GM12878 (cell line): ENCODE measurements around the gene FNDC3B. TPM values are rescaled to one million over a fixed set of nuclear protein-coding genes. Genes with fewer than 3 reads are reported as not detected.

Source experiments
- BACH1 ChIP-seq: fragments of 450-650 bp; IDR thresholded peaks from 2 replicates; pipeline ENCODE4 v1.6.1; 2017; ENCODE audit warnings: mild to moderate bottlenecking, borderline replicate concordance
- CEBPZ ChIP-seq: fragments of 150-350 bp; IDR thresholded peaks from 2 replicates; pipeline ENCODE4 v1.6.1; 2016; ENCODE audit warnings: low read depth, low read length
- CHD1 ChIP-seq: IDR thresholded peaks from 2 replicates; pipeline ENCODE4 v1.6.1; 2012; ENCODE audit warnings: low read depth, low read length, improper control_type of control experiment
- CHD4 ChIP-seq: fragments of 200-600 bp; sonication (generic); IDR thresholded peaks from 2 replicates; pipeline ENCODE4 v1.6.1; 2016; ENCODE audit warnings: mild to moderate bottlenecking
- EP300 ChIP-seq, 2 experiments: fragments of 150-350 bp in 1 of 2; IDR thresholded peaks; 2 replicates each; pipeline ENCODE4 v1.6.1; 2011 to 2012; ENCODE audit warnings: low read depth in 2 of 2, low read length in 2 of 2, borderline replicate concordance in 1 of 2, improper control_type of control experiment in 1 of 2, inconsistent platforms in 1 of 2; ENCODE audit not compliant: control insufficient read depth in 1 of 2
- HDAC2 ChIP-seq: fragments of 200-600 bp; sonication (generic); IDR thresholded peaks from 2 replicates; pipeline ENCODE4 v1.6.1; 2017
- HDAC6 ChIP-seq: fragments of 200-600 bp; sonication (generic); IDR thresholded peaks from one replicate; pipeline ENCODE4 v1.8.0; 2017; ENCODE audit warnings: antibody characterized with exemption; ENCODE audit not compliant: unreplicated experiment
- MEF2A ChIP-seq: IDR thresholded peaks from 2 replicates; pipeline ENCODE4 v1.6.1; 2011; ENCODE audit warnings: low read depth, mild to moderate bottlenecking, low read length, moderate library complexity; ENCODE audit not compliant: insufficient read depth
- MYB ChIP-seq: fragments of 150-350 bp; IDR thresholded peaks from 2 replicates; pipeline ENCODE4 v1.6.1; 2014; ENCODE audit warnings: mild to moderate bottlenecking, low read depth, low read length, borderline replicate concordance
- NFYA ChIP-seq: IDR thresholded peaks from 2 replicates; pipeline ENCODE4 v1.6.1; 2011; ENCODE audit warnings: low read depth, mild to moderate bottlenecking, low read length, improper control_type of control experiment, borderline replicate concordance
- RB1 ChIP-seq: fragments of 450-650 bp; formaldehyde crosslinking; IDR thresholded peaks from 2 replicates; pipeline ENCODE4 v1.6.1; 2017; ENCODE audit warnings: mild to moderate bottlenecking, borderline replicate concordance
- REST ChIP-seq: IDR thresholded peaks from 2 replicates; pipeline ENCODE4 v1.6.1; 2012; ENCODE audit warnings: mild to moderate bottlenecking, low read depth, low read length
- SMC3 ChIP-seq: IDR thresholded peaks from 2 replicates; pipeline ENCODE4 v1.6.1; 2011; ENCODE audit warnings: low read length, improper control_type of control experiment, borderline replicate concordance
- SREBF1 ChIP-seq: IDR thresholded peaks from 2 replicates; pipeline ENCODE4 v1.6.1; 2012; ENCODE audit warnings: mild to moderate bottlenecking, low read length
- STAT1 ChIP-seq: fragments of 450-650 bp; conservative IDR thresholded peaks from 2 replicates; pipeline ENCODE4 v1.6.1; 2014; ENCODE audit warnings: antibody characterized with exemption, mild to moderate bottlenecking
- SUPT20H ChIP-seq: IDR thresholded peaks from 2 replicates; pipeline ENCODE4 v1.6.1; 2011; ENCODE audit warnings: low read depth, mild to moderate bottlenecking, low read length, moderate library complexity, borderline replicate concordance; ENCODE audit not compliant: control insufficient read depth
- TCF3 ChIP-seq: IDR thresholded peaks from 2 replicates; pipeline ENCODE4 v1.6.1; 2012; ENCODE audit warnings: low read depth, mild to moderate bottlenecking, low read length, borderline replicate concordance; ENCODE audit not compliant: insufficient read depth
- ZZZ3 ChIP-seq: IDR thresholded peaks from 2 replicates; pipeline ENCODE4 v1.6.1; 2011; ENCODE audit warnings: low read depth; ENCODE audit not compliant: control insufficient read depth, insufficient read length
- polyA plus RNA-seq, 11 experiments: library from polyadenylated mRNA; depleted of rRNA in 4 of 11; unstranded in 6 of 11; stranded (reverse) in 5 of 11; fragments of >200 nt; fragmentation: Nextera tagmentation in 4 of 11; fragmentation: Illumina TruSeq in 1 of 11; extraction: Ambion mirVana in 4 of 11; extraction: Trizol in 1 of 11; gene quantifications; 1 replicate in 1 of 11; 2 replicates in 10 of 11; pipeline versions ENCODE4 v1.2.1 to v1.2.3, GENCODE V29; 2011 to 2016; ENCODE audit warnings: inconsistent platforms in 2 of 11, missing spikeins in 2 of 11, low read depth in 1 of 11
- total RNA-seq, 4 experiments: library from RNA; depleted of rRNA in 3 of 4; stranded (reverse); fragments of >200 nt in 3 of 4; fragmentation: Illumina TruSeq in 1 of 4; extraction: Trizol in 1 of 4; gene quantifications; 2 replicates each; pipeline versions ENCODE4 v1.2.1 to v1.2.3, GENCODE V29; 2013 to 2021
- TF ChIP-seq, protein P1 (sequence below): fragments of 450-650 bp; IDR thresholded peaks from 2 replicates; pipeline ENCODE4 v1.6.1; 2017; ENCODE audit warnings: mild to moderate bottlenecking, low read depth, inconsistent platforms; ENCODE audit not compliant: poor library complexity, severe bottlenecking

FNDC3B gene
- total and polyA plus RNA-seq, 10 of the 15 experiments (the other 5 are each of a cell fraction or from before 2014, with no cell fraction given), result 7.9 to 35.0 (median 18.5) TPM

GRCh38 chr3:172101107-172101506 is 61.7 kb downstream of the FNDC3B start (continued):
- TF ChIP-seq BACH1 (no peak), HDAC6 (no peak), MEF2A (peak; percentile 90), STAT1 (no peak), RB1 (no peak), HDAC2 (no peak), EP300 (IDR thresholded peaks at IDR 0.05; ENCODE audit: borderline replicate concordance in 1 of 2, control insufficient read depth in 1 of 2, low read depth in 2 of 2, low read length in 2 of 2) (peak; percentile 48 to 74; a peak in 3 of 4 replicates), REST (no peak), ZZZ3 (no peak), SUPT20H (no peak), CEBPZ (no peak), CHD4 (no peak), MYB (no peak), CHD1 (no peak), SREBF1 (no peak), SMC3 (no peak), TCF3 (peak; percentile 93; the same call in 1 of the 2 replicates), NFYA (no peak)
- TF ChIP-seq, protein P1, sequence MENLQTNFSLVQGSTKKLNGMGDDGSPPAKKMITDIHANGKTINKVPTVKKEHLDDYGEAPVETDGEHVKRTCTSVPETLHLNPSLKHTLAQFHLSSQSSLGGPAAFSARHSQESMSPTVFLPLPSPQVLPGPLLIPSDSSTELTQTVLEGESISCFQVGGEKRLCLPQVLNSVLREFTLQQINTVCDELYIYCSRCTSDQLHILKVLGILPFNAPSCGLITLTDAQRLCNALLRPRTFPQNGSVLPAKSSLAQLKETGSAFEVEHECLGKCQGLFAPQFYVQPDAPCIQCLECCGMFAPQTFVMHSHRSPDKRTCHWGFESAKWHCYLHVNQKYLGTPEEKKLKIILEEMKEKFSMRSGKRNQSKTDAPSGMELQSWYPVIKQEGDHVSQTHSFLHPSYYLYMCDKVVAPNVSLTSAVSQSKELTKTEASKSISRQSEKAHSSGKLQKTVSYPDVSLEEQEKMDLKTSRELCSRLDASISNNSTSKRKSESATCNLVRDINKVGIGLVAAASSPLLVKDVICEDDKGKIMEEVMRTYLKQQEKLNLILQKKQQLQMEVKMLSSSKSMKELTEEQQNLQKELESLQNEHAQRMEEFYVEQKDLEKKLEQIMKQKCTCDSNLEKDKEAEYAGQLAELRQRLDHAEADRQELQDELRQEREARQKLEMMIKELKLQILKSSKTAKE, result peak; percentile 37
